HG03108 (cell line): Measurements from ENCODE around the gene RACGAP1.

Experiments used
- ATAC-seq: cut with Tn5 transposase; IDR thresholded peaks from one replicate; pipeline ENCODE4 v1.9.1; 2021; ENCODE audit warnings: moderate library complexity; ENCODE audit not compliant: unreplicated experiment

The RACGAP1 gene

GRCh38 chr12:49944718-49945117, 80.6 kb downstream of the RACGAP1 start:
- ATAC-seq, result no peak

DNA sequence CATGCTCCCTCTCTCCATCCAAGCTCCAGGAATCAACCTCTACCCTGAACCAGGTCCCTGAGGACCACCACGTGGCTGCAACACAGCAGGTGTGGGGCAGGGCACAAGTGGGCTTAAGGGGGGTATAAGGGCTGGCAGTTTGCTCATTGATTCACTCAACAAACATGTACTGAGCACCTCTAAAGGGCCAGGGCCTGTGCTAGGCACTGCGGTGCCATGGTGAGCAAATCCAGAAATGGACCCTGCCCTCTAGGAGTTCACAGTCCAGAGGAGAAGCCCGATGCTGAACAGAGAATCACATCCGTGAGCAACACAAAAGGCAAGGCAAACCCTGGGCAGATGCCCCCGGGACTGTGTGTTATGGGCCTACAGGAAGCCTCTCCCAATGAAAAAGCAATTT, 81.2 kb downstream of the RACGAP1 start:
- no peak for ATAC-seq

- no peak for ATAC-seq
These were observed 81.7 kb downstream of the RACGAP1 start for GRCh38 chr12:49943625-49943960.

DNA sequence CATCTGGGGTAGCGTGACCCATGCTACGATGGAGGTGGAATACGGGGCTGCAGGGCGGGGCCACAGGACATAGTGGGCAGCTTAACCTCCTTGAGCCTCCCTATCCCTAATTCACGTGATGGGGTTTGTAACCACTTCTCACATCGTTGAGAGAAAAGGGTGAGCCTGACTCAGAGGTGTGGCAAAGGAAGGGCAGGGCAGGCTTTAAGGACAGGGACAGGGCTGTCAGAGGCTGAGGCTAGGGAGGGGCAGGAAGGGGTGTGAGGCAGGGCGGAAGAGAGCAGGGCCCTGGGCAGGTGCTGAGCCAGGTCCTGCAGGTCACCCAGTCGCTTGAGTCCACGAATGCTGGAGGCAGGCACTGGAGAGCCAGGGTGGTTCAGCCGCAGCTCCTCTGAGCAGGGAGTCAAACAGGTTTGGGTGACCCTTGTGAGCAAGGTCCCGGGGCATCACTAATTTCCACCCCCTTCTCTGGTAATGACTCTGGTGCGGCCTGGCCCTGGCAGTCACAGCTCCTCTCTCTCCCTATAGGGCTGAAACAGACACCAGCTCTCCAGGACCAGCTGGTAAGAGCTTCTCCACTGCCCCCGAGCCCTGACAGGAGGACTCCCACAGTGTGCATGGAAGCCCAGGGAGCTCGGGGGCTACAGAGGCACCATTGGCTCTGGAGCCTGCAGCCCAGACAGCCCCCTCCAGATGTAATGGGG, 82.2 kb downstream of the RACGAP1 start:
- no peak for ATAC-seq

DNA sequence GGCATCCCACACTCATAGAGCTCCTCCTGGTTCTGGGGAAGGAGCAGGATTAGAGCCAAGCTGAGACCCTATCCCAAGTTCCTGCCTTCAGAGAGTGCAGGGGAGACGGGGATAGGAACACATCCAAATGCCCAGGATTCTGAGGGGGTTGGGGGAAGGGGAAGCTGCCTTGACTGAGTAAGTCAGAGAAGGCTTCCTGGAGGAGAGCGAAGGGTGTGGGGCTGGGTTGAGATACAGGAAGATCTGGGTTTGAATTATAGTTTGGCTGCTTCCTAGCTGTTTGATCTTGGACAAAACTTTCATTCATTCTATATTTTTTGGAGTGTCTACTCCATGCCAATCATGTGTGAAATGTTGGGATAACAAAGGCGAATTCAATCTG, 82.8 kb downstream of the RACGAP1 start:
- no peak for ATAC-seq

DNA sequence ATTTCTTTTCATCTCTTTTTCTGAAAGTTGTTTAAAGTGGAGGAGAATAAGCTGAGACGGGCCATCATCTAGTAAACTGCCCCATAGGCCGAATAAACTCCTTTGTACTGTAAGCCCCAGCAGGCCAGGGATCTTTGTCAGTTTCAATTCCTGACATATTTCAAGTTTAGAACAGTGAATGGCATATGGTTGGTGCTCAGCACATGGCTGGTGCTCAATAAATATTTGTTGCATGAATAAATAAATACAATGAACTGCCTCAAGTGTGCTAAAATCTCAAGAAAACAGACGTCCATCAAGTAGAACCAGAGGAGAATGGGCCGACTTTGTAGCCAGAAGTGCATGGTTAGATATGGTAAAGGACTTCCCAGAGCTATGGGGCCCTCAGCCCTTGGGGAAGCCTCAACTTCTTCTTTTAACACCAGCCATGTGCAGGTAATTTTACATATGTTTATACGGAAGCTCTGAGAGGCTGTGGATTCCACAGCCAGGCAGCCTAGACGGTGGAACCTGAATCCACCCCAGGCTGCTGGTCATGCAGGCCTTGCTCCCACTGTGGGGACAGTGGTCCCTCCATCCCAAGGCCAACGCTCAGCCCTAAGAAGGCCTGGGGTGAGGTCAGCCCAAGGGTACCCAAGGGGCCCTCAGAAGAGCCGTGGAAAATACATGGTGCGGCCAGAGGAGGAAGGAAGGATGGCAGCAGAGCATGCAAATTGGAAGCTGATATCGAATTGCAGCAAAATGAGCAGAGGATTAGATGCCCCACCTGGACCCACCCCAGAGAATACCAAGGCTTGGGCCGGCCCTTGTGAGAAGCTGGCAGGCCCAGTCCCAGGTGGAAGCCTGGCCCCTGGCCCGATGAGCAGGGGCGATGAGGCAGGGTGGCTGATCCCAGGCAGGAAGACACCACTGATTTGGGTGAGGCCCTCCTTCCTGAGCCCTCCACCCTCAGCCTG, 83.5 kb downstream of the RACGAP1 start:
- ATAC-seq, result no peak

DNA sequence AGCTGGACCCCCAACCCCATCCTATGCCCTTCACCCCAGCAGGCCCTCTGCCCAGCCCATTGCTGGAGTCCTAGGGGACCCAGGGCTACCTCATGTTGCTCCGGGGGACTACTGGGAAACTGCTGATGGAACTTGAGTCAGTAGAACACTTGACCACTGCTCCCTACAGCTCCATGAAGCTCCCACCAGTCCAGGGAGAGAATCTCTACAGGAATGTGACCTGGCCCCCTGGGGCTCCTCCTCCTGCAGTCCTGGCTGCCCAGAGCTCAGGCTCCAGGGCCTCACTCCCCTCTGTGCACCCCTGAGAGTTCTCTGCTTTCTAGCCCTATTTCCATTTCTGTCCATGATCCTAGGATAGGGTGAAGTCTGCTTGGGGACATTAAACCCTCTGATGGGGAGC, 85.6 kb downstream of the RACGAP1 start:
- no peak for ATAC-seq

- ATAC-seq, result no peak
These were observed 86.0 kb downstream of the RACGAP1 start for GRCh38 chr12:49939307-49939706.
